Esophagus (tissue), 2 donors: ENCODE data around the gene VWA1. TPM values are rescaled to one million over a fixed set of nuclear protein-coding genes. Genes with fewer than 3 reads are reported as not detected.

Source experiments
- H3K27ac ChIP-seq, 2 donors: one replicate each; pipeline ENCODE4 v1.5.1; 2013; ENCODE audit warnings: low read depth in 2 of 2, mild to moderate bottlenecking in 2 of 2, inconsistent platforms in 1 of 2, low read length in 1 of 2, moderate library complexity in 1 of 2
- H3K27me3 ChIP-seq, 2 donors: one replicate each; pipeline ENCODE4 v1.6.1; 2013; ENCODE audit warnings: low read length in 2 of 2, control low read depth in 1 of 2, mild to moderate bottlenecking in 1 of 2; ENCODE audit not compliant: insufficient read depth in 2 of 2, control insufficient read depth in 1 of 2
- H3K36me3 ChIP-seq, 2 donors: one replicate each; pipeline ENCODE4 v1.6.1; 2013; ENCODE audit warnings: low read length in 1 of 2; ENCODE audit not compliant: control insufficient read depth in 2 of 2, insufficient read depth in 2 of 2
- H3K4me1 ChIP-seq, 2 donors: one replicate each; pipeline ENCODE4 v1.6.1; 2013; ENCODE audit warnings: low read length in 1 of 2; ENCODE audit not compliant: control insufficient read depth in 2 of 2, insufficient read depth in 2 of 2
- H3K4me3 ChIP-seq, 2 donors: one replicate each; pipeline ENCODE4 v1.5.1; 2013; ENCODE audit warnings: low read length in 2 of 2, mild to moderate bottlenecking in 2 of 2, low read depth in 1 of 2, moderate library complexity in 1 of 2
- H3K9me3 ChIP-seq, 2 donors: one replicate each; pipeline ENCODE4 v1.6.1; 2013; ENCODE audit warnings: mild to moderate bottlenecking in 2 of 2, low read depth in 1 of 2, low read length in 1 of 2, moderate library complexity in 1 of 2; ENCODE audit not compliant: control insufficient read depth in 2 of 2, insufficient read depth in 1 of 2
- WGBS, 2 donors: extraction: QIAGEN DNeasy Blood & Tissue Kit; methylation state at CpG; one replicate each; pipeline ENCODE4 v1.1.7; 2013; 5-methylcytosine and 5-hydroxymethylcytosine counted together
- polyA plus RNA-seq, 2 donors: library from polyadenylated mRNA; stranded (reverse); fragments of 200-250 nt; gene quantifications; one replicate each; pipeline ENCODE4 v1.2.3, GENCODE V29; 2013
- donor health status: healthy with polysubstance abuse.
- donor health status: Bipolar disorder and iron deficiency.

Gene VWA1
- polyA plus RNA-seq, 2 donors = 21.0 to 21.4 TPM

- Histone ChIP-seq H3K4me1 (no peaks in the 10 kb centered on the region), H3K4me3 (no peak overlapping the region), H3K36me3 (peaks cover 4 to 42% of the 10 kb centered on the region in 2 donors), H3K9me3 (peaks cover 0 to 6% of the 10 kb centered on the region in 2 donors), H3K27ac (no peak overlapping the region), H3K27me3 (no peaks in the 10 kb centered on the region)
- WGBS, 2 donors = 93 to 96% methylated on average over 18 to 21 of the region's 25 CpGs
These were observed 55.2 kb downstream of the VWA1 start for GRCh38 chr1:1490633-1491230.

GRCh38 chr1:1491601-1492000, 56.1 kb downstream of the VWA1 start:
- 97 to 98% methylated on average over 10 of the region's 10 CpGs for WGBS, 2 donors
- peaks cover 0 to 6% of the 10 kb centered on the region in 2 donors for H3K9me3 ChIP-seq
- no peak overlapping the region for H3K4me3 ChIP-seq
- no peak overlapping the region for H3K27ac ChIP-seq
- H3K36me3 ChIP-seq = peaks cover 4 to 45% of the 10 kb centered on the region in 2 donors
- H3K27me3 ChIP-seq = no peaks in the 10 kb centered on the region
- H3K4me1 ChIP-seq = no peaks in the 10 kb centered on the region

Other genes with a start within 250 kb of the VWA1 start
- 1 to 10 TPM; 1.9 to 4.3 TPM for gene TNFRSF18, start 229.1 kb upstream of the VWA1 start, polyA plus RNA-seq
- gene TNFRSF4, start 221.5 kb upstream of the VWA1 start, polyA plus RNA-seq = 1 to 10 TPM in 1 of 2 donors, under 1 TPM in 1; 0.73 to 1.1 TPM
- gene SDF4, start 203.7 kb upstream of the VWA1 start, polyA plus RNA-seq = 10 to 100 TPM; 43.9 to 68.0 TPM
- gene B3GALT6, start 203.5 kb upstream of the VWA1 start, polyA plus RNA-seq = 1 to 10 TPM; 4.5 to 6.7 TPM
- 1 to 10 TPM; 1.6 to 3.0 TPM for gene C1QTNF12, start 189.0 kb upstream of the VWA1 start, polyA plus RNA-seq
- gene UBE2J2, start 161.8 kb upstream of the VWA1 start, polyA plus RNA-seq = 10 to 100 TPM; 38.2 to 40.9 TPM
- 1 to 10 TPM; 2.8 to 9.9 TPM for gene SCNN1D, start 155.3 kb upstream of the VWA1 start, polyA plus RNA-seq
- 100 to 1,000 TPM in 1 of 2 donors, 10 to 100 TPM in 1; 47.7 to 120 TPM for gene ACAP3, start 127.8 kb upstream of the VWA1 start, polyA plus RNA-seq
- 10 to 100 TPM; 24.4 to 24.8 TPM for gene PUSL1, start 127.1 kb upstream of the VWA1 start, polyA plus RNA-seq
- gene INTS11, start 111.0 kb upstream of the VWA1 start, polyA plus RNA-seq = 100 to 1,000 TPM in 1 of 2 donors, 10 to 100 TPM in 1; 74.1 to 127 TPM
- 10 to 100 TPM; 38.3 to 73.1 TPM for gene CPTP, start 110.9 kb upstream of the VWA1 start, polyA plus RNA-seq
- gene TAS1R3, start 104.4 kb upstream of the VWA1 start, polyA plus RNA-seq = 1 to 10 TPM in 1 of 2 donors, under 1 TPM in 1; 0.28 to 1.9 TPM
- 100 to 1,000 TPM in 1 of 2 donors, 10 to 100 TPM in 1; 57.5 to 107 TPM for gene DVL1, start 86.3 kb upstream of the VWA1 start, polyA plus RNA-seq
- 10 to 100 TPM in 1 of 2 donors, 1 to 10 TPM in 1; 7.5 to 14.7 TPM for gene MXRA8, start 77.1 kb upstream of the VWA1 start, polyA plus RNA-seq
- 100 to 1,000 TPM; 155 to 158 TPM for gene AURKAIP1, start 60.5 kb upstream of the VWA1 start, polyA plus RNA-seq
- 100 to 1,000 TPM in 1 of 2 donors, 10 to 100 TPM in 1; 97.9 to 210 TPM for gene CCNL2, start 36.4 kb upstream of the VWA1 start, polyA plus RNA-seq
- gene MRPL20, start 28.4 kb upstream of the VWA1 start, polyA plus RNA-seq = 100 to 1,000 TPM in 1 of 2 donors, 10 to 100 TPM in 1; 59.1 to 148 TPM
- gene ANKRD65, start 14.4 kb upstream of the VWA1 start, polyA plus RNA-seq = 10 to 100 TPM; 10.6 to 12.4 TPM
- gene ATAD3C, start 14.0 kb downstream of the VWA1 start, polyA plus RNA-seq = 1 to 10 TPM; 1.8 to 2.1 TPM
- gene ATAD3B, start 36.1 kb downstream of the VWA1 start, polyA plus RNA-seq = 10 to 100 TPM; 20.7 to 43.3 TPM
- 10 to 100 TPM; 25.4 to 26.1 TPM for gene ATAD3A, start 76.5 kb downstream of the VWA1 start, polyA plus RNA-seq
- 1 to 10 TPM; 2.1 to 3.1 TPM for gene TMEM240, start 104.9 kb downstream of the VWA1 start, polyA plus RNA-seq
- 10 to 100 TPM; 67.7 to 91.4 TPM for gene SSU72, start 139.2 kb downstream of the VWA1 start, polyA plus RNA-seq
- gene FNDC10, start 164.4 kb downstream of the VWA1 start, polyA plus RNA-seq = 1 to 10 TPM; 7.5 to 8.3 TPM
- gene MIB2, start 179.8 kb downstream of the VWA1 start, polyA plus RNA-seq = 100 to 1,000 TPM in 1 of 2 donors, 10 to 100 TPM in 1; 89.9 to 153 TPM
- gene MMP23B, start 196.5 kb downstream of the VWA1 start, polyA plus RNA-seq = 1 to 10 TPM in 1 of 2 donors, under 1 TPM in 1; 0.91 to 2.7 TPM
- 10 to 100 TPM; 20.6 to 21.0 TPM for gene CDK11B, start 223.3 kb downstream of the VWA1 start, polyA plus RNA-seq